GM19240 (cell line): ENCODE results near the gene OSBPL6.
"Not testable (repeated sequence)": the region's sequence is repeated elsewhere in the genome, so short reads cannot be mapped to it uniquely, and the experiment has no call there.

Source experiments
- DNase-seq: peaks from one replicate; pipeline ENCODE4 v3.0.0; 2011; ENCODE audit warnings: low spot score; ENCODE audit not compliant: insufficient read length

OSBPL6 gene

GRCh38 chr2:178397002-178397605, 202.8 kb downstream of the OSBPL6 start:
- DNase-seq, result no peak

GRCh38 chr2:178401994-178402437, 207.7 kb downstream of the OSBPL6 start:
- no peak for DNase-seq

GRCh38 chr2:178403671-178404306, 209.5 kb downstream of the OSBPL6 start:
- DNase-seq, result no peak

GRCh38 chr2:178404368-178404767, 210.1 kb downstream of the OSBPL6 start:
- peak; percentile 33 for DNase-seq

- no peak for DNase-seq
Observed at GRCh38 chr2:178409261-178409660, 214.9 kb downstream of the OSBPL6 start.

- no peak for DNase-seq
Observed at GRCh38 chr2:178412047-178412446, 217.7 kb downstream of the OSBPL6 start.

GRCh38 chr2:178412453-178412852, 218.1 kb downstream of the OSBPL6 start:
- not testable (repeated sequence) for DNase-seq

- peak; percentile 7 for DNase-seq
Observed at GRCh38 chr2:178413472-178414265, 219.4 kb downstream of the OSBPL6 start.

GRCh38 chr2:178414266-178415247, 220.2 kb downstream of the OSBPL6 start:
- peak; percentile 41 for DNase-seq

- DNase-seq, result no peak
Observed at GRCh38 chr2:178415979-178416378, 221.7 kb downstream of the OSBPL6 start.

- DNase-seq, result no peak
Observed at GRCh38 chr2:178417916-178418315, 223.6 kb downstream of the OSBPL6 start.

GRCh38 chr2:178418426-178418825, 224.1 kb downstream of the OSBPL6 start:
- DNase-seq, result no peak

GRCh38 chr2:178419123-178419522, 224.8 kb downstream of the OSBPL6 start:
- DNase-seq, result no peak

GRCh38 chr2:178420463-178420999, 226.2 kb downstream of the OSBPL6 start:
- DNase-seq, result no peak

- DNase-seq, result no peak
Observed at GRCh38 chr2:178422097-178422496, 227.8 kb downstream of the OSBPL6 start.

GRCh38 chr2:178423746-178424145, 229.4 kb downstream of the OSBPL6 start:
- not testable (repeated sequence) for DNase-seq

GRCh38 chr2:178425255-178425827, 231.0 kb downstream of the OSBPL6 start:
- DNase-seq, result no peak

- no peak for DNase-seq
Observed at GRCh38 chr2:178426388-178426787, 232.1 kb downstream of the OSBPL6 start.

- no peak for DNase-seq
Observed at GRCh38 chr2:178427458-178427857, 233.1 kb downstream of the OSBPL6 start.

- DNase-seq, result no peak
Observed at GRCh38 chr2:178428396-178428806, 234.1 kb downstream of the OSBPL6 start.
